Stomach (tissue), 4 donors: ENCODE results near the gene METTL15.
"Not testable (repeated sequence)": the region's sequence is repeated elsewhere in the genome, so short reads cannot be mapped to it uniquely, and the experiment has no call there.

Source experiments
- POLR2A ChIP-seq, 4 donors: fragments of 450-650 bp; IDR thresholded peaks; one replicate each; pipeline ENCODE4 v1.6.1; 2016; ENCODE audit warnings: antibody characterized with exemption in 4 of 4, control low read depth in 2 of 4, mild to moderate bottlenecking in 1 of 4, moderate library complexity in 1 of 4
- POLR2AphosphoS5 ChIP-seq, 3 donors: sonication (generic); formaldehyde crosslinking; IDR thresholded peaks; one replicate each; pipeline ENCODE4 v1.6.1; 2016; ENCODE audit warnings: antibody characterized with exemption in 3 of 3
- TF ChIP-seq, protein P1 (sequence below), 7 experiments: fragments of 450-650 bp in 4 of 7; fragments of 200-600 bp in 3 of 7; sonication (generic) in 3 of 7; IDR thresholded peaks; one replicate each; pipeline ENCODE4 v1.5.1; 2016 to 2019; ENCODE audit warnings: antibody characterized with exemption in 7 of 7, control low read depth in 2 of 7, mild to moderate bottlenecking in 1 of 7

GRCh38 chr11:28102300-28102699 is 5.9 kb upstream of the METTL15 start:
- TF ChIP-seq POLR2A, POLR2AphosphoS5 (IDR thresholded peaks at IDR 0.05): not testable (repeated sequence)
- TF ChIP-seq, protein P1, sequence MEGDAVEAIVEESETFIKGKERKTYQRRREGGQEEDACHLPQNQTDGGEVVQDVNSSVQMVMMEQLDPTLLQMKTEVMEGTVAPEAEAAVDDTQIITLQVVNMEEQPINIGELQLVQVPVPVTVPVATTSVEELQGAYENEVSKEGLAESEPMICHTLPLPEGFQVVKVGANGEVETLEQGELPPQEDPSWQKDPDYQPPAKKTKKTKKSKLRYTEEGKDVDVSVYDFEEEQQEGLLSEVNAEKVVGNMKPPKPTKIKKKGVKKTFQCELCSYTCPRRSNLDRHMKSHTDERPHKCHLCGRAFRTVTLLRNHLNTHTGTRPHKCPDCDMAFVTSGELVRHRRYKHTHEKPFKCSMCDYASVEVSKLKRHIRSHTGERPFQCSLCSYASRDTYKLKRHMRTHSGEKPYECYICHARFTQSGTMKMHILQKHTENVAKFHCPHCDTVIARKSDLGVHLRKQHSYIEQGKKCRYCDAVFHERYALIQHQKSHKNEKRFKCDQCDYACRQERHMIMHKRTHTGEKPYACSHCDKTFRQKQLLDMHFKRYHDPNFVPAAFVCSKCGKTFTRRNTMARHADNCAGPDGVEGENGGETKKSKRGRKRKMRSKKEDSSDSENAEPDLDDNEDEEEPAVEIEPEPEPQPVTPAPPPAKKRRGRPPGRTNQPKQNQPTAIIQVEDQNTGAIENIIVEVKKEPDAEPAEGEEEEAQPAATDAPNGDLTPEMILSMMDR (IDR thresholded peaks at IDR 0.05) = not testable (repeated sequence)
